ENCODE measurements around the gene HEXB.
"Not testable (repeated sequence)": the region's sequence is repeated elsewhere in the genome, so short reads cannot be mapped to it uniquely, and the experiment has no call there.

HEXB gene

GRCh38 chr5:74672215-74672877, 12.7 kb upstream of the HEXB start:
- no peaks in the 10 kb centered on the region for H3K9me3 Mint-ChIP-seq
- no peak overlapping the region for H3K27ac Mint-ChIP-seq
- H3K4me3 Mint-ChIP-seq = no peak overlapping the region
- peaks cover 17% of the 10 kb centered on the region for H3K27me3 Mint-ChIP-seq
- no peaks in the 10 kb centered on the region for H3K36me3 Mint-ChIP-seq (ENCODE audit: low read depth)
- H3K4me1 Mint-ChIP-seq (ENCODE audit: low read depth) = no peaks in the 10 kb centered on the region

- Mint-ChIP-seq H3K9me3 (no peaks in the 10 kb centered on the region), H3K36me3 (ENCODE audit: low read depth) (no peaks in the 10 kb centered on the region), H3K27me3 (peaks cover 17% of the 10 kb centered on the region), H3K27ac (no peak overlapping the region), H3K4me3 (no peak overlapping the region), H3K4me1 (ENCODE audit: low read depth) (no peaks in the 10 kb centered on the region)
Measured at GRCh38 chr5:74673011-74673790, 11.8 kb upstream of the HEXB start.

GRCh38 chr5:74676466-74676865, 8.6 kb upstream of the HEXB start:
- not testable (repeated sequence) for H3K4me3 Mint-ChIP-seq; H3K36me3 Mint-ChIP-seq (ENCODE audit: low read depth); H3K9me3 Mint-ChIP-seq; H3K27ac Mint-ChIP-seq; H3K4me1 Mint-ChIP-seq (ENCODE audit: low read depth)
- peaks cover 16% of the 10 kb centered on the region for H3K27me3 Mint-ChIP-seq

DNA sequence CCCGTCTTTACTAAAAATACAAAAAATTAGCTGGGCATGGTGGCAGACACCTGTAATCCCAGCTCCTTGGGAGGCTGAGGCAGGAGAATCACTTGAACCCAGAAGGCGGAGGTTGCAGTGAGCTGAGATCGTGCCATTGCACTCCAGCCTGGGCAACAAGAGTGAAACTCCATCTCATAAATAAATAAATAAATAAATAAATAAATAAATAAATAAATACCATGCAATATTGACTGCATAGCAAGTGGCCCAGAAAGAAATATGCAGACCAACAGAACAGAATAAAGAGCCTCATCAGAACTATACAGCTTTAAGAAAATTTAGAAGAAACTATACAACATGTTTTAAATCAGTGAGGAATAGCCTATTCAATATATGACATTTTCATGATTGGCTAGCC, 6.9 kb upstream of the HEXB start:
- H3K36me3 Mint-ChIP-seq (ENCODE audit: low read depth); H3K27ac Mint-ChIP-seq; H3K4me3 Mint-ChIP-seq; H3K9me3 Mint-ChIP-seq; H3K4me1 Mint-ChIP-seq (ENCODE audit: low read depth); H3K27me3 Mint-ChIP-seq: not testable (repeated sequence)

- not testable (repeated sequence) for H3K4me3 Mint-ChIP-seq; H3K4me1 Mint-ChIP-seq (ENCODE audit: low read depth); H3K27ac Mint-ChIP-seq
Measured at GRCh38 chr5:74679300-74679699, 5.7 kb upstream of the HEXB start.

GRCh38 chr5:74679966-74680365, 5.1 kb upstream of the HEXB start:
- Mint-ChIP-seq H3K4me1 (ENCODE audit: low read depth) (no peaks in the 10 kb centered on the region), H3K27me3 (peaks cover 5% of the 10 kb centered on the region), H3K9me3 (no peaks in the 10 kb centered on the region), H3K4me3 (no peak overlapping the region), H3K36me3 (ENCODE audit: low read depth) (no peaks in the 10 kb centered on the region), H3K27ac (no peak overlapping the region)

More at GRCh38 chr5:74679300-74679699, 5.7 kb upstream of the HEXB start:
- H3K9me3 Mint-ChIP-seq; H3K27me3 Mint-ChIP-seq; H3K36me3 Mint-ChIP-seq (ENCODE audit: low read depth): not testable (repeated sequence)

DNA sequence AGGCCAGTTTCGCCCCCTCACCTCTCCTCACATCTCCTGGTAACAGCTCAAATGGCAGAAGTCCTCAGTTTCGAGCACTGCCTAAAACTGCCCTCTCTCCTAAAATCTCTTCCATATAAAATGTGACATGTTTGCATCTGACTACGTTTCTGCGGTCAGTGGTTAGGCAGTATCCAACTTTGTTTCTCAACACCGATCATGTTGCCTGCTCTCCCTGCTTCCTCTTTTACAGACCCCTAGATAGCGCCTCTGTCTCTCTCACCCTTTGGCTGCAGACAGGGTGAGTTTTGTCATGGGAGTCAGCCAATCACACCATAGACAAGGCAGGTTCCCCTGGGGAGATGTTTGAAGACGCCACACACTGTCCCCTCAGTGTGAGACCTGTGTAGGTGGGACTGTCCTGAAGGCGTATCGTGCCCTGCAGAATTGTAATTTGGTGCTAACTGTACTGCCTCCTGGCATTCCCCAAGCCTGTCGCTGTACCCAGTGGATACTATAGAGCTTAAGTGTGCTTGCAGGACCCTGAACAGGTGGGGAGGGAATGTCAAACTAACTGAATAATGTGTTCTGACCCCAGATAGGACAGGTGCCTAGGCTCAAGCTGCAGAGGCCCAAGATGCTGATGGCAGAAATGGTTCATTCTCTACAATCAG, 1.1 kb downstream of the HEXB start:
- Mint-ChIP-seq H3K9me3 (no peaks in the 10 kb centered on the region), H3K27me3 (no peaks in the 10 kb centered on the region), H3K36me3 (ENCODE audit: low read depth) (peaks cover 23% of the 10 kb centered on the region), H3K4me1 (ENCODE audit: low read depth) (peaks cover 15% of the 10 kb centered on the region), H3K4me3 (peak overlapping the region; percentile 89), H3K27ac (peak overlapping the region; percentile 85)

- peaks cover 26% of the 10 kb centered on the region for H3K36me3 Mint-ChIP-seq (ENCODE audit: low read depth)
- peak overlapping the region; percentile 89 for H3K4me3 Mint-ChIP-seq
- H3K27me3 Mint-ChIP-seq = no peaks in the 10 kb centered on the region
- no peak overlapping the region for H3K27ac Mint-ChIP-seq
- no peaks in the 10 kb centered on the region for H3K9me3 Mint-ChIP-seq
- H3K4me1 Mint-ChIP-seq (ENCODE audit: low read depth) = peaks cover 15% of the 10 kb centered on the region
Measured at GRCh38 chr5:74686962-74687751, 2.1 kb downstream of the HEXB start.

- no peaks in the 10 kb centered on the region for H3K4me1 Mint-ChIP-seq (ENCODE audit: low read depth)
- H3K36me3 Mint-ChIP-seq (ENCODE audit: low read depth) = peaks cover 55% of the 10 kb centered on the region
- H3K9me3 Mint-ChIP-seq = no peaks in the 10 kb centered on the region
- no peaks in the 10 kb centered on the region for H3K27me3 Mint-ChIP-seq
- no peak overlapping the region for H3K27ac Mint-ChIP-seq
- H3K4me3 Mint-ChIP-seq = no peak overlapping the region
Measured at GRCh38 chr5:74693191-74693590, 8.2 kb downstream of the HEXB start.

- no peaks in the 10 kb centered on the region for H3K27me3 Mint-ChIP-seq
- H3K4me1 Mint-ChIP-seq (ENCODE audit: low read depth) = no peaks in the 10 kb centered on the region
- peaks cover 59% of the 10 kb centered on the region for H3K36me3 Mint-ChIP-seq (ENCODE audit: low read depth)
- no peak overlapping the region for H3K4me3 Mint-ChIP-seq
- no peaks in the 10 kb centered on the region for H3K9me3 Mint-ChIP-seq
- no peak overlapping the region for H3K27ac Mint-ChIP-seq
Measured at GRCh38 chr5:74717596-74717995, 32.6 kb downstream of the HEXB start.

GRCh38 chr5:74722271-74722670, 37.2 kb downstream of the HEXB start:
- no peaks in the 10 kb centered on the region for H3K4me1 Mint-ChIP-seq (ENCODE audit: low read depth)
- no peak overlapping the region for H3K27ac Mint-ChIP-seq
- no peak overlapping the region for H3K4me3 Mint-ChIP-seq
- no peaks in the 10 kb centered on the region for H3K9me3 Mint-ChIP-seq
- H3K27me3 Mint-ChIP-seq = no peaks in the 10 kb centered on the region
- peaks cover 60% of the 10 kb centered on the region for H3K36me3 Mint-ChIP-seq (ENCODE audit: low read depth)

GRCh38 chr5:74725331-74725730, 40.3 kb downstream of the HEXB start:
- Mint-ChIP-seq H3K36me3 (ENCODE audit: low read depth) (peaks cover 47% of the 10 kb centered on the region), H3K27me3 (no peaks in the 10 kb centered on the region), H3K27ac (no peak overlapping the region), H3K4me1 (ENCODE audit: low read depth) (no peaks in the 10 kb centered on the region), H3K9me3 (no peaks in the 10 kb centered on the region), H3K4me3 (no peak overlapping the region)

DNA sequence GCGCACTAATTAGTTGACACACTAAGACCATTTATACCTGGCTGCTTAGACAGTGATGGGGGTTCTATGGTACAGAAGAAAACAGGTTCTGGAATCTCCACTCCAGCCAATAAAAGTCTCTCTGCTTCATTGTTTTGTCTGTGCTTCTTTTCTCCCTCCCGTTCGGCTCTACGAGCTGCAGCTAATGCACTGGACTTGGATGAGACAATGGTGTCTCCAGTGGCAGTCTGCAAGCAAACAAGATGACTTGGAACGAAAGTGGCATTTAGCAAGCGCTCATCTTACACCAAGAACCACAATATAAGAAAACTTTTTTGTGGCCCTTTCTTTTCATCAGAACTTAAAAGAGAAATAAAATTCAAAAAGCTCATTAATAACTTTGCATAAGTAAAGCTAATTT, 51.7 kb downstream of the HEXB start:
- Mint-ChIP-seq H3K9me3 (no peaks in the 10 kb centered on the region), H3K27ac (no peak overlapping the region), H3K4me3 (no peak overlapping the region), H3K36me3 (ENCODE audit: low read depth) (peaks cover 51% of the 10 kb centered on the region), H3K27me3 (no peaks in the 10 kb centered on the region), H3K4me1 (ENCODE audit: low read depth) (no peaks in the 10 kb centered on the region)

- H3K27me3 Mint-ChIP-seq = no peaks in the 10 kb centered on the region
- no peaks in the 10 kb centered on the region for H3K9me3 Mint-ChIP-seq
- peaks cover 44% of the 10 kb centered on the region for H3K36me3 Mint-ChIP-seq (ENCODE audit: low read depth)
- no peak overlapping the region for H3K4me3 Mint-ChIP-seq
- no peak overlapping the region for H3K27ac Mint-ChIP-seq
- H3K4me1 Mint-ChIP-seq (ENCODE audit: low read depth) = no peaks in the 10 kb centered on the region
Measured at GRCh38 chr5:74738406-74738805, 53.4 kb downstream of the HEXB start.

DNA sequence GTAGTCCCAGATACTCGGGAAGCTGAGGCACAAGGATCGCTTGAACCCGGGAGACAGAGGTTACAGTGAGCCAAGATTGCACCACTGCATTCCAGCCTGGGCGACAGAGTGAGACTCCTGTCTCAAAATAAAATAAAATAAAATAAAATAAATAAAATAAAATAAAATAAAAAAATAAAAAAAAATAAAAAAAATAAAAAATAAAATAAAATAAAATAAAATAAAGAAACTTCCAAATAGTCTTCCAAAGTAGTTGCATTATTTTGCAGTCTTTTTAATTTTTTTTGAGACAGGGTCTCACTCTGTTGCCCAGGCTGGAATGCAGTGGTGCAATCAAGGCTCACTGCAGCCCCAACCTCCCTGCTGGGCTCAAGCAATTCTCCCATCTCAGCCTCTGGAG, 63.7 kb downstream of the HEXB start:
- H3K4me3 Mint-ChIP-seq; H3K27me3 Mint-ChIP-seq; H3K9me3 Mint-ChIP-seq; H3K27ac Mint-ChIP-seq; H3K4me1 Mint-ChIP-seq (ENCODE audit: low read depth): not testable (repeated sequence)
- H3K36me3 Mint-ChIP-seq (ENCODE audit: low read depth) = peaks cover 69% of the 10 kb centered on the region

Data from stimulated activated naive CD8-positive, alpha-beta T cell treated with anti-CD3 and anti-CD28 coated beads, Interleukin-15, Interleukin-2, amounts not matched to agents 100 ng/mL and 50 ng/mL, for 24 hours (primary cell).